H1 (cell line): ENCODE results near the gene ITGA5. TPM values are rescaled to one million over a fixed set of nuclear protein-coding genes. Genes with fewer than 3 reads are reported as not detected.

ENCODE experiments used
- CTCF ChIA-PET: fragments of 300-600 bp; sonication (Branson Sonifier 250); formaldehyde crosslinking; loops from one replicate; lab custom pipeline; 2021; ENCODE audit not compliant: partially characterized antibody; lab: Charles Lee
- POLR2A ChIA-PET: fragments of 300-600 bp; sonication (Branson Sonifier 250); formaldehyde crosslinking; loops from one replicate; lab custom pipeline; 2021; ENCODE audit warnings: inconsistent platforms; ENCODE audit not compliant: partially characterized antibody; lab: Charles Lee
- DNase-seq, 2 experiments: peaks; one replicate each; pipeline versions ENCODE4 v3.0.0 to v3.0.0-alpha.2; 2010 to 2022; ENCODE audit warnings: low spot score in 2 of 2, low read depth in 1 of 2, mixed read lengths in 1 of 2
- FAIRE-seq: peaks from 2 replicates; lab custom pipeline; 2011; peaks lifted over from hg19 to GRCh38; lab: Jason Lieb, UNC
- H2AFZ ChIP-seq: 2 replicates; pipeline ENCODE4 v1.8.1; 2012; ENCODE audit warnings: low read length, inconsistent platforms
- H2AK5ac ChIP-seq: 2 replicates; pipeline ENCODE4 v1.6.1; 2013; ENCODE audit warnings: low read depth, low read length
- H2BK120ac ChIP-seq: replicated peaks from 2 replicates; pipeline ENCODE3; 2013; ENCODE audit warnings: low read depth, low read length, inconsistent platforms
- H2BK12ac ChIP-seq: 2 replicates; pipeline ENCODE4 v1.6.1; 2013; ENCODE audit warnings: low read depth, low read length
- H2BK15ac ChIP-seq: 2 replicates; pipeline ENCODE4 v1.6.1; 2013; ENCODE audit warnings: low read length
- H2BK20ac ChIP-seq: 2 replicates; pipeline ENCODE4 v1.6.1; 2013; ENCODE audit warnings: low read length
- H2BK5ac ChIP-seq: 2 replicates; pipeline ENCODE4 v1.6.1; 2013; ENCODE audit warnings: low read depth, low read length
- H3K14ac ChIP-seq: 2 replicates; pipeline ENCODE4 v1.6.1; 2013; ENCODE audit warnings: inconsistent platforms; ENCODE audit not compliant: insufficient read length
- H3K18ac ChIP-seq: 2 replicates; pipeline ENCODE4 v1.6.1; 2013; ENCODE audit warnings: low read length; ENCODE audit errors: extremely low read depth
- H3K23ac ChIP-seq: 2 replicates; pipeline ENCODE4 v1.6.1; 2013; ENCODE audit warnings: inconsistent platforms; ENCODE audit not compliant: insufficient read length
- H3K23me2 ChIP-seq: 2 replicates; pipeline ENCODE4 v1.6.1; 2013; ENCODE audit warnings: low read depth, low read length
- H3K27ac ChIP-seq: 2 replicates; pipeline ENCODE4 v1.6.1; 2011; ENCODE audit warnings: low read depth, low read length, inconsistent platforms
- H3K27me3 ChIP-seq, 4 experiments: replicated peaks in 1 of 4; 1 replicate in 1 of 4; 2 replicates in 3 of 4; pipeline versions ENCODE4 v1.6.1 to v1.8.1; 2011 to 2013; ENCODE audit warnings: low read length in 3 of 4, mild to moderate bottlenecking in 3 of 4, inconsistent platforms in 2 of 4, mixed read lengths in 2 of 4, moderate library complexity in 1 of 4; ENCODE audit not compliant: control insufficient read depth in 3 of 4, insufficient read depth in 3 of 4; ENCODE audit errors: extremely low read depth in 1 of 4
- H3K36me3 ChIP-seq, 4 experiments: 2 replicates each; pipeline versions ENCODE4 v1.6.1 to v1.8.1; 2011 to 2013; ENCODE audit warnings: mild to moderate bottlenecking in 4 of 4, low read length in 3 of 4, moderate library complexity in 2 of 4, control low read depth in 1 of 4, inconsistent platforms in 1 of 4; ENCODE audit not compliant: insufficient read depth in 4 of 4, control insufficient read depth in 2 of 4
- H3K4ac ChIP-seq: replicated peaks from 2 replicates; pipeline ENCODE3; 2013; ENCODE audit warnings: low read length, low read depth, mixed read lengths, inconsistent platforms; ENCODE audit not compliant: insufficient read length
- H3K4me1 ChIP-seq, 4 experiments: replicated peaks in 1 of 4; 1 replicate in 1 of 4; 2 replicates in 3 of 4; pipeline versions ENCODE4 v1.6.1 to v1.8.1; 2011 to 2013; ENCODE audit warnings: low read length in 3 of 4, inconsistent platforms in 2 of 4, mixed read lengths in 1 of 4; ENCODE audit not compliant: insufficient read depth in 4 of 4, control insufficient read depth in 3 of 4
- H3K4me2 ChIP-seq, 2 experiments: 2 replicates each; pipeline versions ENCODE4 v1.6.1 to v1.8.1; 2011 to 2013; ENCODE audit warnings: low read depth in 2 of 2, low read length in 2 of 2, control low read depth in 1 of 2, inconsistent platforms in 1 of 2, mild to moderate bottlenecking in 1 of 2; ENCODE audit not compliant: insufficient read depth in 1 of 2
- H3K4me3 ChIP-seq, 4 experiments: fragments of 200-600, 300-600 bp in 1 of 4; sonication (generic), shearing (Covaris generic), sonication (Bioruptor Twin) in 1 of 4; 2 replicates each; pipeline versions ENCODE4 v1.5.1 to v1.8.1; 2011 to 2016; ENCODE audit warnings: low read length in 4 of 4, low read depth in 3 of 4, control low read depth in 2 of 4, inconsistent platforms in 2 of 4, mild to moderate bottlenecking in 2 of 4, mixed read lengths in 1 of 4, moderate library complexity in 1 of 4; ENCODE audit not compliant: insufficient read depth in 2 of 4; ENCODE audit errors: extremely low read depth in 1 of 4
- H3K56ac ChIP-seq: replicated peaks from 2 replicates; pipeline ENCODE3; 2013; ENCODE audit warnings: low read depth, mild to moderate bottlenecking, mixed read lengths, low read length, inconsistent platforms; ENCODE audit not compliant: insufficient read length
- H3K79me1 ChIP-seq: 2 replicates; pipeline ENCODE4 v1.6.1; 2013; ENCODE audit warnings: low read depth, low read length, control low read depth
- H3K79me2 ChIP-seq, 2 experiments: 2 replicates each; pipeline versions ENCODE4 v1.6.1 to v1.8.1; 2012 to 2013; ENCODE audit warnings: low read length in 2 of 2, mild to moderate bottlenecking in 2 of 2, inconsistent platforms in 1 of 2; ENCODE audit not compliant: insufficient read depth in 2 of 2, control insufficient read depth in 1 of 2
- H3K9ac ChIP-seq, 4 experiments: replicated peaks in 1 of 4; 1 replicate in 1 of 4; 2 replicates in 3 of 4; pipeline versions ENCODE4 v1.6.1 to v1.8.1; 2011 to 2013; ENCODE audit warnings: low read depth in 3 of 4, low read length in 3 of 4, control low read depth in 2 of 4, mild to moderate bottlenecking in 2 of 4, moderate library complexity in 2 of 4, inconsistent platforms in 1 of 4; ENCODE audit errors: extremely low read depth in 1 of 4
- H3K9me3 ChIP-seq, 2 experiments: 2 replicates each; pipeline versions ENCODE4 v1.6.1 to v1.8.1; 2012 to 2013; ENCODE audit warnings: mild to moderate bottlenecking in 2 of 2, moderate library complexity in 2 of 2, control low read depth in 1 of 2, inconsistent platforms in 1 of 2, low read depth in 1 of 2, low read length in 1 of 2, mixed read lengths in 1 of 2; ENCODE audit not compliant: insufficient read depth in 2 of 2
- H4K20me1 ChIP-seq, 2 experiments: replicated peaks in 1 of 2; 2 replicates each; pipeline versions ENCODE3 to v1.8.1; 2011 to 2013; ENCODE audit warnings: inconsistent platforms in 2 of 2, low read length in 2 of 2, mild to moderate bottlenecking in 1 of 2; ENCODE audit not compliant: insufficient read depth in 2 of 2, control insufficient read depth in 1 of 2
- H4K5ac ChIP-seq: 2 replicates; pipeline ENCODE4 v1.6.1; 2013; ENCODE audit warnings: low read length, low read depth, mixed read lengths, inconsistent platforms; ENCODE audit not compliant: insufficient read length
- H4K8ac ChIP-seq: 2 replicates; pipeline ENCODE4 v1.8.0; 2013; ENCODE audit warnings: mild to moderate bottlenecking, moderate library complexity, low read length, inconsistent platforms; ENCODE audit not compliant: insufficient read depth; ENCODE audit errors: extremely low read depth
- H4K91ac ChIP-seq: replicated peaks from 2 replicates; pipeline ENCODE3; 2013; ENCODE audit warnings: low read length, mixed read lengths, inconsistent platforms; ENCODE audit not compliant: insufficient read length
- CHD1 ChIP-seq: IDR thresholded peaks from 2 replicates; pipeline ENCODE4 v1.6.1; 2012; ENCODE audit warnings: low read depth, low read length, improper control_type of control experiment
- HDAC6 ChIP-seq: IDR thresholded peaks from one replicate; pipeline ENCODE4 v1.7.1; 2012; ENCODE audit warnings: low read depth, mild to moderate bottlenecking, inconsistent platforms, low read length, moderate library complexity
- KDM1A ChIP-seq: fragments of 200-600, 300-600 bp; sonication (generic); IDR thresholded peaks from 2 replicates; pipeline ENCODE4 v1.7.1; 2016; ENCODE audit warnings: mild to moderate bottlenecking, low read length, borderline replicate concordance
- POLR2AphosphoS5 ChIP-seq: IDR thresholded peaks from 2 replicates; pipeline ENCODE4 v1.6.1; 2011; ENCODE audit warnings: low read depth, low read length
- WGBS, 2 experiments: shearing (Covaris generic) in 1 of 2; methylation state at CpG; one replicate each; pipeline versions ENCODE4 v1.1.6 to v1.1.7; 2013 to 2015; ENCODE audit warnings: low lambda C conversion rate in 2 of 2, mixed read lengths in 2 of 2, inconsistent platforms in 1 of 2, low coverage in 1 of 2, missing lambda C conversion rate in 1 of 2; ENCODE audit not compliant: insufficient replicate concordance in 2 of 2, insufficient coverage in 1 of 2, insufficient read length in 1 of 2; ENCODE audit errors: extremely low coverage in 1 of 2, missing lambda C conversion rate in 1 of 2; 5-methylcytosine and 5-hydroxymethylcytosine counted together
- polyA plus RNA-seq, 7 experiments: library from polyadenylated mRNA; depleted of rRNA in 3 of 7; stranded (reverse) in 5 of 7; unstranded in 2 of 7; fragments of >200 nt in 5 of 7; fragments of 200-250 nt in 2 of 7; gene quantifications; 1 replicate in 5 of 7; 2 replicates in 1 of 7; 4 replicates in 1 of 7; pipeline versions ENCODE4 v1.2.1 to v1.2.3, GENCODE V29; 2011 to 2013; ENCODE audit warnings: missing spikeins in 2 of 7, mixed read lengths in 2 of 7
- total RNA-seq: library from RNA; stranded (reverse); fragmentation: NEBNext Ultra II Directional; extraction: Animal tissue kit (Norgen Biotek cat#: 25700); gene quantifications from 2 replicates; pipeline ENCODE4 v1.2.1, GENCODE V29; 2021
- TF ChIP-seq, protein P1 (sequence below): IDR thresholded peaks from 2 replicates; pipeline ENCODE4 v1.6.1; 2011; ENCODE audit warnings: low read length, improper control_type of control experiment
- TF ChIP-seq, protein P2 (sequence below), 3 experiments: IDR thresholded peaks; 1 replicate in 2 of 3; 2 replicates in 1 of 3; pipeline versions ENCODE4 v1.5.1 to v1.6.1; 2011; ENCODE audit warnings: low read length in 3 of 3, mild to moderate bottlenecking in 3 of 3, inconsistent platforms in 2 of 3, low read depth in 1 of 3, moderate library complexity in 1 of 3; ENCODE audit not compliant: insufficient read depth in 1 of 3; ENCODE audit errors: control extremely low read depth in 1 of 3
- TF ChIP-seq, protein P3 (sequence below): IDR thresholded peaks from 2 replicates; pipeline ENCODE4 v1.6.1; 2011; ENCODE audit warnings: low read depth, mild to moderate bottlenecking, low read length; ENCODE audit not compliant: insufficient read depth
- TF ChIP-seq, protein P4 (sequence below): IDR thresholded peaks from 2 replicates; pipeline ENCODE4 v1.6.1; 2012; ENCODE audit warnings: inconsistent platforms

ITGA5 gene
- total and polyA plus RNA-seq, 2 of the 8 experiments (the other 6 are each of a cell fraction or from before 2014, with no cell fraction given): 11.6 to 19.4 TPM

DNA sequence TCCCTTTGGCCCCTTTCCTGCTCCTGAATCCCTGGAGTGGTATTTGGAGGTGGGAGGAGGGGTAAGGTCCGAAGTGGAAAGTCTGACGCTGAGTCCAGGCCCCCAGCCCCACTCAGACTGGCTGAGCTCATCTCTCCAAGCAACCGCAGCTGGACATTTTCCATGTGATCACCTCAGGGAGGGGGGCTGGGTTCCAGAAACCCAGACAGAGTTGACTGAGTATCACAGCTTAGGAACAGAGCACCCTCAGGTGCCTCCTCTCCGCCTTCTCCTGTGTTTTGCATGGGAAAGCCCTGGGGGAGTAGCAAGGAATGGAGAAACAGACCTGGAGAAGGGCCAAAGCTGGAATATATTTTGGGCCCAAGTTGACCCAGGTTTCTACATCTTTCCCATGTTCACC is 8.0 kb upstream of the ITGA5 start:
- no peak overlapping the region for H3K23ac ChIP-seq
- H3K4me3 ChIP-seq: no peak overlapping the region
- no peak overlapping the region for H2BK12ac ChIP-seq
- H4K8ac ChIP-seq: no peak overlapping the region
- H3K9ac ChIP-seq: no peak overlapping the region
- no peak overlapping the region for H3K4me2 ChIP-seq
- no peak overlapping the region for H3K27ac ChIP-seq
- H3K4ac ChIP-seq: no peak overlapping the region
- no peaks in the 10 kb centered on the region for H3K79me1 ChIP-seq
- H2BK5ac ChIP-seq: no peak overlapping the region
- H4K20me1 ChIP-seq: no peaks in the 10 kb centered on the region
- TF ChIP-seq, protein P1, sequence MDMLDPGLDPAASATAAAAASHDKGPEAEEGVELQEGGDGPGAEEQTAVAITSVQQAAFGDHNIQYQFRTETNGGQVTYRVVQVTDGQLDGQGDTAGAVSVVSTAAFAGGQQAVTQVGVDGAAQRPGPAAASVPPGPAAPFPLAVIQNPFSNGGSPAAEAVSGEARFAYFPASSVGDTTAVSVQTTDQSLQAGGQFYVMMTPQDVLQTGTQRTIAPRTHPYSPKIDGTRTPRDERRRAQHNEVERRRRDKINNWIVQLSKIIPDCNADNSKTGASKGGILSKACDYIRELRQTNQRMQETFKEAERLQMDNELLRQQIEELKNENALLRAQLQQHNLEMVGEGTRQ: no peak
- TF ChIP-seq, protein P2, sequence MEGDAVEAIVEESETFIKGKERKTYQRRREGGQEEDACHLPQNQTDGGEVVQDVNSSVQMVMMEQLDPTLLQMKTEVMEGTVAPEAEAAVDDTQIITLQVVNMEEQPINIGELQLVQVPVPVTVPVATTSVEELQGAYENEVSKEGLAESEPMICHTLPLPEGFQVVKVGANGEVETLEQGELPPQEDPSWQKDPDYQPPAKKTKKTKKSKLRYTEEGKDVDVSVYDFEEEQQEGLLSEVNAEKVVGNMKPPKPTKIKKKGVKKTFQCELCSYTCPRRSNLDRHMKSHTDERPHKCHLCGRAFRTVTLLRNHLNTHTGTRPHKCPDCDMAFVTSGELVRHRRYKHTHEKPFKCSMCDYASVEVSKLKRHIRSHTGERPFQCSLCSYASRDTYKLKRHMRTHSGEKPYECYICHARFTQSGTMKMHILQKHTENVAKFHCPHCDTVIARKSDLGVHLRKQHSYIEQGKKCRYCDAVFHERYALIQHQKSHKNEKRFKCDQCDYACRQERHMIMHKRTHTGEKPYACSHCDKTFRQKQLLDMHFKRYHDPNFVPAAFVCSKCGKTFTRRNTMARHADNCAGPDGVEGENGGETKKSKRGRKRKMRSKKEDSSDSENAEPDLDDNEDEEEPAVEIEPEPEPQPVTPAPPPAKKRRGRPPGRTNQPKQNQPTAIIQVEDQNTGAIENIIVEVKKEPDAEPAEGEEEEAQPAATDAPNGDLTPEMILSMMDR (IDR thresholded peaks at IDR 0.05; ENCODE audit: control extremely low read depth in 1 of 3, insufficient read depth in 1 of 3, low read depth in 1 of 3, low read length in 3 of 3): no peak
- TF ChIP-seq POLR2AphosphoS5 (no peak), CHD1 (no peak), KDM1A (no peak), HDAC6 (no peak)
- TF ChIP-seq, protein P3, sequence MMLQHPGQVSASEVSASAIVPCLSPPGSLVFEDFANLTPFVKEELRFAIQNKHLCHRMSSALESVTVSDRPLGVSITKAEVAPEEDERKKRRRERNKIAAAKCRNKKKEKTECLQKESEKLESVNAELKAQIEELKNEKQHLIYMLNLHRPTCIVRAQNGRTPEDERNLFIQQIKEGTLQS: no peak
- TF ChIP-seq, protein P4, sequence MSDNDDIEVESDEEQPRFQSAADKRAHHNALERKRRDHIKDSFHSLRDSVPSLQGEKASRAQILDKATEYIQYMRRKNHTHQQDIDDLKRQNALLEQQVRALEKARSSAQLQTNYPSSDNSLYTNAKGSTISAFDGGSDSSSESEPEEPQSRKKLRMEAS: no peak
- TF ChIP-seq, all 59 proteins: peak for 0
- ChIA-PET POLR2A (interaction anchor here (1.6 kb wide), 1 partner anchor 9 kb away, joined by 4 read pairs; no protein-coding TSS in a partner anchor), CTCF (interaction anchor here (0.8 to 26.1 kb wide), 8 partner anchors 11 to 100 kb away, joined by 3 to 742 read pairs (median 18); partner anchors contain the start of gene ITGA5)
- Histone ChIP-seq H3K23me2 (no peaks in the 10 kb centered on the region; the same call in 1 of the 2 replicates), H2BK120ac (no peak overlapping the region), H2AFZ (no peak overlapping the region), H2BK15ac (no peak overlapping the region), H3K14ac (no peak overlapping the region), H3K36me3 (no peaks in the 10 kb centered on the region), H3K9me3 (no peaks in the 10 kb centered on the region), H2BK20ac (no peak overlapping the region), H4K91ac (no peak overlapping the region), H3K56ac (no peak overlapping the region), H3K27me3 (peaks cover 0 to 28% (median 23%) of the 10 kb centered on the region in 4 experiments; a peak in 6 of 7 replicates), H2AK5ac (no peak overlapping the region), H4K5ac (no peak overlapping the region), H3K18ac (no peak overlapping the region), H3K79me2 (no peaks in the 10 kb centered on the region), H3K4me1 (peaks cover 0 to 11% (median 6%) of the 10 kb centered on the region in 4 experiments; a peak in 6 of 7 replicates)
- 94% methylated on average over 4 of the region's 4 CpGs; no CpG with 5 or more reads in 1 of the 2 experiments for WGBS, 2 experiments
- no peak for FAIRE-seq
- DNase-seq: no peak
